Astrocyte of the spinal cord (primary cell): Measurements from ENCODE around the gene RNLS.

Source experiments
- DNase-seq: peaks from one replicate; pipeline ENCODE4 v3.0.0; 2011; ENCODE audit warnings: low read depth, low spot score
- H3K4me3 ChIP-seq: 2 replicates; pipeline ENCODE4 v1.5.1; 2011; ENCODE audit warnings: low read depth, mild to moderate bottlenecking, low read length, moderate library complexity
- in situ Hi-C: cut with HindIII; loops from 2 replicates; pipeline ENCODE4 v1.10.0; 2017; ENCODE audit warnings: low sequenced_read_pairs
- TF ChIP-seq, protein P1 (sequence below): IDR thresholded peaks from 2 replicates; pipeline ENCODE4 v1.5.1; 2012; ENCODE audit warnings: low read depth, mild to moderate bottlenecking, low read length, inconsistent platforms

Gene RNLS

DNA sequence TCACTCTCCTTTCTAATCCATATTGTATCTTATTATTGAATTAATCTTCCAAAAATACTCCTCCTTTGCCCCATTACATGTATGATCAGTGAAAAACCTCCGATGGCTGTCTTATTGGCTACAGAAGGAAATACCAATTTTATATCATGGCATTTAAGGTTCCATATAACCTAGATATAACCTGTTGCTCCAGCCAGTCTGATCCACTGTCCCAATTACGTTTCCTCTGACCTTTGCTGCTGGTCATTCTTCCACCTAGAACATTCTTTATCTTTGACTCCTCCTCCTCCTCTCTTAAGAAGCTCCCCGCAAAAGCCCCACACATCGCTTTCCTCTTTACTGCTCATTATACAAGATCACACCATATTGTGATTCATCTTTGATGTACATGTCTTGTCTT is 161.5 kb downstream of the RNLS start:
- in situ Hi-C loops: no loop called here
- TF ChIP-seq, protein P1, sequence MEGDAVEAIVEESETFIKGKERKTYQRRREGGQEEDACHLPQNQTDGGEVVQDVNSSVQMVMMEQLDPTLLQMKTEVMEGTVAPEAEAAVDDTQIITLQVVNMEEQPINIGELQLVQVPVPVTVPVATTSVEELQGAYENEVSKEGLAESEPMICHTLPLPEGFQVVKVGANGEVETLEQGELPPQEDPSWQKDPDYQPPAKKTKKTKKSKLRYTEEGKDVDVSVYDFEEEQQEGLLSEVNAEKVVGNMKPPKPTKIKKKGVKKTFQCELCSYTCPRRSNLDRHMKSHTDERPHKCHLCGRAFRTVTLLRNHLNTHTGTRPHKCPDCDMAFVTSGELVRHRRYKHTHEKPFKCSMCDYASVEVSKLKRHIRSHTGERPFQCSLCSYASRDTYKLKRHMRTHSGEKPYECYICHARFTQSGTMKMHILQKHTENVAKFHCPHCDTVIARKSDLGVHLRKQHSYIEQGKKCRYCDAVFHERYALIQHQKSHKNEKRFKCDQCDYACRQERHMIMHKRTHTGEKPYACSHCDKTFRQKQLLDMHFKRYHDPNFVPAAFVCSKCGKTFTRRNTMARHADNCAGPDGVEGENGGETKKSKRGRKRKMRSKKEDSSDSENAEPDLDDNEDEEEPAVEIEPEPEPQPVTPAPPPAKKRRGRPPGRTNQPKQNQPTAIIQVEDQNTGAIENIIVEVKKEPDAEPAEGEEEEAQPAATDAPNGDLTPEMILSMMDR: no peak
- no peak overlapping the region for H3K4me3 ChIP-seq
- DNase-seq: no peak

DNA sequence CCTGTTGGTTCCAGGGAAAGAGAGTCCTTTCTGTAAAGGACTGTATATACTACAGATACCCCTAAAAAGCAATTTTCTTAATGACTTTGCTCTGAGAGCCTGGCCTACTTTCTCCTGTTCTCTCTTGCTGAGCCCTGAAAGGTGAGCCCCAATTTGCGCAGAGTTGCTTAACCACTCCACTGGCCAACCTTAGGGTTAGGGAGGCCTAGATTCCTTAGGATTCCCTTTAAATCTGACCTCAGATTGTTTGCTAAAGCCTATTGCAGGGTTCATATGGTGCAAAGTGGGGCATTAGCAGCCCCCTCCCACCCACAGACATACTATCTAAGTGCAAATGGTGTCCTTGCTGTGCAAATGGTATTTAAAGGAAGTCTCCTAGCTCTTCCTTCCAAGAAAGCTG is 164.2 kb downstream of the RNLS start:
- in situ Hi-C loops: no loop called here
- H3K4me3 ChIP-seq: no peak overlapping the region
- no peak for DNase-seq
- TF ChIP-seq, protein P1: no peak

DNA sequence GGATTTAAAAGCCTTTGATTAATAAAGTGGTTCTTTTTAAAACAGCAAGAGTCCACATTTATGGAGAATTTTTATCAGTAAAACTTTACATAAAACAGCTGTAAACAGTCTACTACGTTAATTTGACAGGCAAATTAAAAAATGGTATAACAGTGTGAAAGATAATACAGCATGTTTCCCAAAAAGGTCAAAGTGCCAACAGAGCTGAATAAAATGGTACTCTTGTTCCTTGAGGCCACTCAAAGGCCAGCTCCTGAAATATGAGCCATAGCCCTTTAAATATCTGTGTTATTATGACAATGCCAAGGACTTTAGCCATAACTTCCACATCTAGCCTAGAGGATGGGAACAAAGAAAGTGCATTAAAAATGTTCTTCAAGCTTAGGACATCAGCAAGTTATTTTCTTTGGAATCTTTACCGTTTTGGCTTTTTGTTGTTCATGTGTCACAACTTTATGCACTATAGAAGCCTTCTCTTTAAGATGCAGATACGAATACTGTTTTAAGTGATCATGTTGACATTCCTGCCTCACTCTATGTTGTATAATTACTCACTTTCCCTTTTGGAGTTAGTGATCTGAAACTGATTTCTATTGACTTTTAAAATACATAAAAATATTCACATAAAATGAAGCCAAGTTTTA is 165.6 kb downstream of the RNLS start:
- no peak for DNase-seq
- in situ Hi-C loops: no loop called here
- TF ChIP-seq, protein P1: no peak
- H3K4me3 ChIP-seq: no peak overlapping the region

DNA sequence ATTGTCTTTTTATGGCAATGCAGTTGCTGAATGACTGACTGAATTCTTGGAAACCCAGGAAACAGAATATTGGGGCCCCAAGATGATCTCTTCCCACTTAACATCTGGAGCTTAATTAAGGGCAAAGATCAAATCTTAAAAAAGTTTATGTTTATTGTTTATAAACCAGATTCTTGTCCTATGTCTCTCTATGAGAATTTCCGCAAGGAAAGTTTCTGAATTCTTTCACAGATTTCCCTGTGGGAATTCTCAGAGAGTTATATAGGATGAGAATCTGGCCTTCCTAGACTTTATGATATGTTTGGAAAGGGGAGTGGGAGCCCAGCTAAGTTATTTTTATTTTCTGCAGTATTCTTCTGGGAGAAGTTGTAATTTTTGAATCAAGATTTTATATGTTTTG is 166.3 kb downstream of the RNLS start:
- no peak for DNase-seq
- TF ChIP-seq, protein P1: no peak
- in situ Hi-C loops: no loop called here
- H3K4me3 ChIP-seq: no peak overlapping the region

DNA sequence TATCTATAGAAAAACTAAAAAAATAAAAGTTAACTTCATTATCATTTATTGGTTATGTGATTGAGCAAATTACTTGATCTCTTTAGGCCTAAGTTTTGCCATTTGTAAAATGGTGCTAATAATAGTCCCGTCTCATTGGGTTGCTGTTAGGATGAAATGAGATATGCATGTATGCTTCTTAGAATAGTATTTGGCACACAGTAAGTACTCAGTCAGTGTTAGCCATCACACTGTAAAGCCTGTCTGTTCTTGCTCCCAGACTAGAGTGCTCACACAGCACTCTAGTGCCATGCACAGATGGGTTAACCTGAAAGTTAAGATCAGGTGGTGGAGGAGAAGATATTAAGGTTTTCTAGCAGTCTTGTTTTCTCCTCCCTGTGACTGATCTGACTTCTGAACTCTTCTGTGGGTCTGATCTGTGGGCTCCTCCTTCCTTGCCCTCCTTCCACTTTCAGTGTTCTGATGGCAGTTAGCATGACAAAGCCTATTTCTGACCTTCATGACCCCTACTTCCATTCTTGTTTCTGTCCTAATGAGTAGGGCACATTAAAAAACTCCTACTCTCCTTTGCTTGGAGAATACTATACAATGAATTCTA is 167.5 kb downstream of the RNLS start:
- in situ Hi-C loops: no loop called here
- H3K4me3 ChIP-seq: no peak overlapping the region
- DNase-seq: no peak
- TF ChIP-seq, protein P1: no peak

DNA sequence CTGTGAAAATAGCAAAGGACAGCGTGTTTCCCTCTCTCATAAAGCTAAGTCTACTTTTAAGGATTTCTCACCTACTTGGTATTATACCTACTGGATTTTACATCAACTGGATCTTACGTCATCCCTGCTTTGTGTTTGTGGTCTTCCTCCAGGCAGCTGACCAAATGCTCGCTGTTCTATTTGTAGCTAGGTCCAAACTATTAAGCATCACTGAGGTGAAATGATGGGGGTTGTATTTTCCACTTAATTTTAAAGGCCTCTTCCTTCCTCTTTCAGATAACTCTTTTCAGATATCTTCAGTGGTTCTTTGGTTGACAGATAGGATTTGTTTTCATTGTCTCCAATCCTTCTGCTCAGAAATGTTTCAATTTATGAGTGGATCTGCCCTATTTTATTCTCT is 169.7 kb downstream of the RNLS start:
- TF ChIP-seq, protein P1: no peak
- no peak for DNase-seq
- in situ Hi-C loops: no loop called here
- no peak overlapping the region for H3K4me3 ChIP-seq
